Tibial nerve (tissue), 4 donors: ENCODE data around the gene CORO2A. TPM values are rescaled to one million over a fixed set of nuclear protein-coding genes. Genes with fewer than 3 reads are reported as not detected.

ENCODE experiments used
- DNase-seq, 2 donors: peaks; one replicate each; pipeline ENCODE4 v3.0.0-alpha.2; 2019; ENCODE audit warnings: low spot score in 2 of 2
- H3K27ac ChIP-seq, 4 donors: fragments of 200-600 bp; sonication (generic) in 3 of 4; one replicate each; pipeline ENCODE4 v1.5.1; 2017 to 2019; ENCODE audit warnings: mild to moderate bottlenecking in 1 of 4
- H3K27me3 ChIP-seq, 2 donors: fragments of 200-600 bp; sonication (generic) in 1 of 2; one replicate each; pipeline versions ENCODE4 v1.5.1 to v1.6.0; 2017 to 2019
- H3K36me3 ChIP-seq, 3 donors: fragments of 200-600 bp; sonication (generic); one replicate each; pipeline ENCODE4 v1.5.1; 2018 to 2019
- H3K4me1 ChIP-seq, 4 donors: fragments of 200-600 bp; sonication (generic) in 3 of 4; one replicate each; pipeline ENCODE4 v1.5.1; 2017 to 2019
- H3K4me3 ChIP-seq, 4 donors: fragments of 200-600 bp; sonication (generic) in 3 of 4; one replicate each; pipeline ENCODE4 v1.5.1; 2017 to 2019; ENCODE audit warnings: mild to moderate bottlenecking in 1 of 4, moderate library complexity in 1 of 4
- H3K9me3 ChIP-seq, 4 donors: fragments of 200-600 bp; sonication (generic) in 3 of 4; one replicate each; pipeline ENCODE4 v1.5.1; 2017 to 2019
- CTCF ChIP-seq, 5 experiments: fragments of 200-600 bp in 3 of 5; fragments of 450-650 bp in 2 of 5; sonication (generic) in 3 of 5; IDR thresholded peaks; one replicate each; pipeline ENCODE4 v1.5.1; 2016 to 2019; ENCODE audit warnings: antibody characterized with exemption in 5 of 5, mild to moderate bottlenecking in 3 of 5, moderate library complexity in 2 of 5
- EP300 ChIP-seq, 2 donors: sonication (generic); formaldehyde crosslinking; IDR thresholded peaks; one replicate each; pipeline ENCODE4 v1.6.1; 2017; ENCODE audit warnings: antibody characterized with exemption in 2 of 2, mild to moderate bottlenecking in 1 of 2
- POLR2A ChIP-seq, 2 donors: fragments of 450-650 bp; IDR thresholded peaks; one replicate each; pipeline ENCODE4 v1.6.1; 2017; ENCODE audit warnings: antibody characterized with exemption in 2 of 2, mild to moderate bottlenecking in 2 of 2, moderate library complexity in 2 of 2
- WGBS, 2 donors: methylation state at CpG; one replicate each; pipeline ENCODE4 v1.1.5; 2018; 5-methylcytosine and 5-hydroxymethylcytosine counted together
- total RNA-seq, 4 donors: library from RNA; depleted of rRNA; stranded (reverse); fragments of >200 nt; gene quantifications; one replicate each; pipeline ENCODE4 v1.1.0, GENCODE V29; 2016

Gene CORO2A
- total RNA-seq, 4 donors from 2014 or later = 1.9 to 3.3 (median 3.2) TPM

DNA sequence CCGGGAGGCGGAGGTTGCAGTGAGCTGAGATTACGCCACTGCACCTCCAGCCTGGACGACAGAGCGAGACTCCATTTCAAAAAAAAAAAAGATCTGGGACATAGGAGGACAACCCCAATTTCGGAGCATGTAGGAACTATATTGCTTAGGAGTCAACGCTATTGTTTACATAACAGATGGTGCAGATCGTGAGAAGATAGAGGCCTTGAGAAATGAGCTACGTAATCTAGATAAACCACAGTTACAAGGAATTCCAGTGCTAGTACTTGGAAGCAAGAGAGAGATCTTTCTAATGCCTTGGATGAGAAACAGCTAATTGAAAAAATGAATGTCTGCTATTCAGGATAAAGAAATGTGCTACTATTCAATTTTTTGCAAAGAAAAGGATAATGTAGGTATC is 42.7 kb upstream of the CORO2A start:
- no peaks in the 10 kb centered on the region for H3K9me3 ChIP-seq

DNA sequence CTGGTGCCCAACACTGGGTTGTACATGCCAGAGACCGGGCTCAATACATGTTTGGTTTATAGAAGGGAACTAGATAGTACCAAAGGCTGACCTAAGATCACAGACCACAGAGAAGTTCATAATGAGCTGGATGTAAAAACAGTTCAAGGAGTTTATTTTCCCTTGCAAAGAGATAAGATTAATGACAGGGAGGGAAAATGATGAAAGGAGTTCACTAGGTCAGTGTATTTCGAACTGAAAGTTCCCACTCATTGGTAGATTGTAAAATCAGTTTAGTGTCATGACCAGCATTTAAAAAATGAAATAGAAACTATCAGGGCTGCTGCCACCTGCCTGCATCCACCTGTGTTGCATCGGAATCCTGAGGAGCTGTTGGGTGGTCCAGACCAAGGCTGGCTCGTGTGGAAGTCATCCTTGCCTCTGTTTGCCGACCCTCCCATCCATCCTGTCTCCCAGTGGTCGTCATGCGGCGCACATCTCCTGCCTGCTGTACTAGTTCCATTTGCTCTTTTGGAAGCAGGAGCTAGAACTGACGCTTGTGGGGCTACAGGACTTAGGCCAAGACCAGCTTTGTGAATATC is 41.9 kb upstream of the CORO2A start:
- no peak overlapping the region for H3K4me3 ChIP-seq
- no peak for TF ChIP-seq EP300 (IDR thresholded peaks at IDR 0.05)
- TF ChIP-seq POLR2A (IDR thresholded peaks at IDR 0.05) = no peak
- no peak for TF ChIP-seq CTCF (IDR thresholded peaks at IDR 0.05)
- no peak for DNase-seq
- H3K27me3 ChIP-seq = no peaks in the 10 kb centered on the region
- H3K9me3 ChIP-seq = no peaks in the 10 kb centered on the region
- H3K4me1 ChIP-seq = no peaks in the 10 kb centered on the region
- H3K36me3 ChIP-seq = peaks cover 0 to 54% (median 0%) of the 10 kb centered on the region in 3 donors
- peak overlapping the region in 1 of 4 donors; percentile 35 for H3K27ac ChIP-seq
- 82 to 84% methylated on average over 9 of the region's 9 CpGs for WGBS, 2 donors

More for the DNA sequence above, 42.7 kb upstream of the CORO2A start:
- 93 to 94% methylated on average over 9 of the region's 9 CpGs for WGBS, 2 donors
- Histone ChIP-seq H3K4me3 (no peak overlapping the region), H3K36me3 (peaks cover 0 to 47% (median 0%) of the 10 kb centered on the region in 3 donors), H3K27ac (no peak overlapping the region), H3K4me1 (no peaks in the 10 kb centered on the region), H3K27me3 (no peaks in the 10 kb centered on the region)
- no peak for DNase-seq
- TF ChIP-seq EP300 (IDR thresholded peaks at IDR 0.05) = no peak
- no peak for TF ChIP-seq POLR2A (IDR thresholded peaks at IDR 0.05)
- TF ChIP-seq CTCF (IDR thresholded peaks at IDR 0.05) = no peak

GRCh38 chr9:98232926-98233325 is 40.5 kb upstream of the CORO2A start:
- no peak for DNase-seq

GRCh38 chr9:98231770-98232478 is 39.5 kb upstream of the CORO2A start:
- WGBS, 2 donors = 48 to 55% methylated on average over 6 of the region's 6 CpGs
- DNase-seq = no peak
- Histone ChIP-seq H3K27me3 (no peaks in the 10 kb centered on the region), H3K9me3 (no peaks in the 10 kb centered on the region), H3K27ac (peak overlapping the region in 1 of 4 donors; percentile 39), H3K36me3 (peaks cover 0 to 75% (median 0%) of the 10 kb centered on the region in 3 donors), H3K4me1 (peaks cover 0 to 6% (median 0%) of the 10 kb centered on the region in 4 donors), H3K4me3 (no peak overlapping the region)
- TF ChIP-seq EP300 (IDR thresholded peaks at IDR 0.05) (no peak), POLR2A (IDR thresholded peaks at IDR 0.05) (no peak), CTCF (IDR thresholded peaks at IDR 0.05) (no peak)

More at GRCh38 chr9:98232926-98233325, 40.5 kb upstream of the CORO2A start:
- no peaks in the 10 kb centered on the region for H3K9me3 ChIP-seq
- H3K27me3 ChIP-seq = no peaks in the 10 kb centered on the region
- TF ChIP-seq EP300 (IDR thresholded peaks at IDR 0.05) (no peak), CTCF (IDR thresholded peaks at IDR 0.05) (no peak), POLR2A (IDR thresholded peaks at IDR 0.05) (no peak)
- no peak overlapping the region for H3K27ac ChIP-seq
- peaks cover 0 to 65% (median 0%) of the 10 kb centered on the region in 3 donors for H3K36me3 ChIP-seq
- no peak overlapping the region for H3K4me3 ChIP-seq
- 89 to 91% methylated on average over 5 of the region's 5 CpGs for WGBS, 2 donors
- H3K4me1 ChIP-seq = peaks cover 0 to 5% (median 0%) of the 10 kb centered on the region in 4 donors

DNA sequence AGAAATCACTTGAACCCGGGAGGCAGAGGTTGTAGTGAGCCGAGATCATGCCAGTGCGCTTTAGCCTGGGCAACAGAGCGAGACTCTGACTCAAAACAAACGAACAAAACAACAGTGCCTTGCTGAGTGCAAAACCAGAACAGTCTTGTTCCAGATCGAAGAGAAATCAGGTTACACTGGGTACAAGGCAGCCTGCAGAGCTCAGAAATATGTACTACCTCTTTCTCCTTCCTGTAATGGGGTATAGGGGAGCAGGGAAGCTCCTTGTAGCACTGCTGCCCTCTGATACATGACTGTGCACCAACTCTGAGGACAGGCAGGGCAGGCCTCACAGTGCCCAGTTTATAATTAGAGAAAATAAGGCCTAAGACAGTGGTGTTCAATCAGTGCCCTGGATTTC is 38.4 kb upstream of the CORO2A start:
- peaks cover 0 to 86% (median 0%) of the 10 kb centered on the region in 3 donors for H3K36me3 ChIP-seq
- H3K4me3 ChIP-seq = no peak overlapping the region
- H3K27me3 ChIP-seq = no peaks in the 10 kb centered on the region
- no peak for TF ChIP-seq CTCF (IDR thresholded peaks at IDR 0.05)
- no peak for TF ChIP-seq EP300 (IDR thresholded peaks at IDR 0.05)
- TF ChIP-seq POLR2A (IDR thresholded peaks at IDR 0.05) = no peak
- 93 to 95% methylated on average over 6 of the region's 6 CpGs for WGBS, 2 donors
- no peaks in the 10 kb centered on the region for H3K9me3 ChIP-seq
- no peak overlapping the region for H3K27ac ChIP-seq
- DNase-seq = no peak
- H3K4me1 ChIP-seq = peaks cover 0 to 12% (median 3%) of the 10 kb centered on the region in 4 donors
